ENCODE results near the gene GPBP1L1. TPM values are rescaled to one million over a fixed set of nuclear protein-coding genes. Genes with fewer than 3 reads are reported as not detected.
A peak's percentile ranks its signal among the peaks of the same experiment; 100 is the strongest.

Gene GPBP1L1
- total and polyA plus RNA-seq, 8 donors, result 21.9 to 84.3 (median 53.7) TPM

GRCh38 chr1:45684402-45684801, 1.9 kb downstream of the GPBP1L1 start:
- intact Hi-C loops (cut with DNase I), result no loop called here
- Histone ChIP-seq H3K4me1 (peaks cover 30 to 46% (median 33%) of the 10 kb centered on the region in 3 donors), H3K4me3 (peak overlapping the region in 3 of 4 donors; percentile 84 to 97 (median 94)), H3K36me3 (no peaks in the 10 kb centered on the region), H3K27ac (no peak overlapping the region), H3K27me3 (no peaks in the 10 kb centered on the region), H3K9me3 (no peaks in the 10 kb centered on the region)
- FAIRE-seq, result no peak
- no peak for DNase-seq
- 4 to 10% methylated on average over 2 of the region's 2 CpGs for WGBS, 2 donors
- TF ChIP-seq CTCF (IDR thresholded peaks at IDR 0.05), result no peak
- no peak for ATAC-seq

GRCh38 chr1:45682942-45683341, 3.4 kb downstream of the GPBP1L1 start:
- Histone ChIP-seq H3K36me3 (no peaks in the 10 kb centered on the region), H3K4me1 (peaks cover 34 to 52% (median 47%) of the 10 kb centered on the region in 3 donors), H3K4me3 (no peak overlapping the region), H3K27ac (no peak overlapping the region), H3K9me3 (no peaks in the 10 kb centered on the region), H3K27me3 (no peaks in the 10 kb centered on the region)
- FAIRE-seq (no peak), ATAC-seq (no peak), DNase-seq (no peak)
- intact Hi-C loops (cut with DNase I), result no loop called here
- no peak for TF ChIP-seq CTCF (IDR thresholded peaks at IDR 0.05)
- WGBS, 2 donors, result 82 to 87% methylated on average over 6 of the region's 6 CpGs

GRCh38 chr1:45679123-45679522, 7.2 kb downstream of the GPBP1L1 start:
- peak; percentile 54 to 80 (median 68) for ATAC-seq
- no peaks in the 10 kb centered on the region for H3K27me3 ChIP-seq
- peak overlapping the region in 1 of 4 donors; percentile 29 for H3K27ac ChIP-seq
- no peak overlapping the region for H3K4me3 ChIP-seq
- peak in 1 of 6 donors; percentile 32 for DNase-seq
- no peak for TF ChIP-seq CTCF (IDR thresholded peaks at IDR 0.05)
- no peak for FAIRE-seq
- H3K36me3 ChIP-seq, result no peaks in the 10 kb centered on the region
- WGBS, 2 donors, result 1 to 2% methylated on average over 3 of the region's 3 CpGs
- intact Hi-C loops (cut with DNase I), result no loop called here
- H3K9me3 ChIP-seq, result no peaks in the 10 kb centered on the region
- H3K4me1 ChIP-seq, result peaks cover 34 to 61% (median 49%) of the 10 kb centered on the region in 3 donors

- no peak for DNase-seq
- ATAC-seq, result no peak
Observed at GRCh38 chr1:45678489-45678888, 7.8 kb downstream of the GPBP1L1 start.

More at GRCh38 chr1:45678489-45678888, 7.8 kb downstream of the GPBP1L1 start:
- Histone ChIP-seq H3K4me3 (no peak overlapping the region), H3K27me3 (no peaks in the 10 kb centered on the region), H3K4me1 (peaks cover 34 to 56% (median 49%) of the 10 kb centered on the region in 3 donors), H3K9me3 (no peaks in the 10 kb centered on the region), H3K27ac (no peak overlapping the region), H3K36me3 (no peaks in the 10 kb centered on the region)
- no peak for TF ChIP-seq CTCF (IDR thresholded peaks at IDR 0.05)
- FAIRE-seq, result no peak
- intact Hi-C loops (cut with DNase I), result no loop called here

Data from pancreas (tissue), 10 donors.